Stomach smooth muscle (tissue), 2 donors: ENCODE measurements around the gene RPP25L.
A peak's percentile ranks its signal among the peaks of the same experiment; 100 is the strongest.

Experiments
- H3K27ac ChIP-seq: one replicate; pipeline ENCODE4 v1.7.0; 2013; ENCODE audit warnings: mild to moderate bottlenecking, low read length, inconsistent platforms
- H3K27me3 ChIP-seq, 2 donors: one replicate each; pipeline ENCODE4 v1.7.0; 2013; ENCODE audit warnings: low read length in 2 of 2; ENCODE audit not compliant: insufficient read depth in 2 of 2, control insufficient read depth in 1 of 2
- H3K36me3 ChIP-seq, 2 donors: one replicate each; pipeline ENCODE4 v1.7.0; 2013; ENCODE audit warnings: low read length in 2 of 2; ENCODE audit not compliant: control insufficient read depth in 2 of 2, insufficient read depth in 2 of 2
- H3K4me1 ChIP-seq: one replicate; pipeline ENCODE4 v1.7.0; 2013; ENCODE audit warnings: low read length; ENCODE audit not compliant: control insufficient read depth, insufficient read depth
- H3K4me3 ChIP-seq, 2 donors: one replicate each; pipeline ENCODE4 v1.7.0; 2013; ENCODE audit warnings: low read length in 2 of 2
- H3K9ac ChIP-seq, 2 donors: one replicate each; pipeline ENCODE4 v1.7.0; 2013; ENCODE audit warnings: low read length in 2 of 2, mild to moderate bottlenecking in 1 of 2
- H3K9me3 ChIP-seq, 2 donors: one replicate each; pipeline ENCODE4 v1.7.0; 2013; ENCODE audit warnings: low read length in 2 of 2; ENCODE audit not compliant: control insufficient read depth in 2 of 2
- donor health status: healthy.
- donor health status: Pancreatic carcinoma.

RPP25L gene

GRCh38 chr9:34574571-34574970 lies 37.3 kb downstream of the RPP25L start:
- Histone ChIP-seq H3K9ac (no peak overlapping the region), H3K4me3 (no peak overlapping the region), H3K4me1 (peaks cover 32% of the 10 kb centered on the region), H3K27me3 (peaks cover 24 to 31% of the 10 kb centered on the region in 2 donors), H3K36me3 (no peaks in the 10 kb centered on the region), H3K27ac (no peak overlapping the region), H3K9me3 (no peaks in the 10 kb centered on the region)

- Histone ChIP-seq H3K27me3 (peaks cover 18 to 23% of the 10 kb centered on the region in 2 donors), H3K9me3 (no peaks in the 10 kb centered on the region), H3K36me3 (no peaks in the 10 kb centered on the region), H3K4me3 (no peak overlapping the region), H3K9ac (no peak overlapping the region), H3K4me1 (peaks cover 26% of the 10 kb centered on the region), H3K27ac (no peak overlapping the region)
These were observed 38.1 kb downstream of the RPP25L start for GRCh38 chr9:34573599-34574325.

GRCh38 chr9:34572628-34573027 lies 39.3 kb downstream of the RPP25L start:
- Histone ChIP-seq H3K9me3 (no peaks in the 10 kb centered on the region), H3K36me3 (no peaks in the 10 kb centered on the region), H3K4me3 (no peak overlapping the region), H3K4me1 (peaks cover 20% of the 10 kb centered on the region), H3K27me3 (peaks cover 16 to 22% of the 10 kb centered on the region in 2 donors), H3K9ac (no peak overlapping the region), H3K27ac (no peak overlapping the region)

GRCh38 chr9:34572092-34572491 lies 39.8 kb downstream of the RPP25L start:
- no peaks in the 10 kb centered on the region for H3K9me3 ChIP-seq
- peaks cover 20% of the 10 kb centered on the region for H3K4me1 ChIP-seq
- H3K36me3 ChIP-seq, result no peaks in the 10 kb centered on the region
- H3K4me3 ChIP-seq, result no peak overlapping the region
- no peak overlapping the region for H3K27ac ChIP-seq
- peaks cover 14 to 21% of the 10 kb centered on the region in 2 donors for H3K27me3 ChIP-seq
- no peak overlapping the region for H3K9ac ChIP-seq

GRCh38 chr9:34571481-34571810 lies 40.5 kb downstream of the RPP25L start:
- H3K9ac ChIP-seq, result no peak overlapping the region
- no peaks in the 10 kb centered on the region for H3K9me3 ChIP-seq
- no peak overlapping the region for H3K4me3 ChIP-seq
- peaks cover 8 to 15% of the 10 kb centered on the region in 2 donors for H3K27me3 ChIP-seq
- no peak overlapping the region for H3K27ac ChIP-seq
- no peaks in the 10 kb centered on the region for H3K36me3 ChIP-seq
- peaks cover 20% of the 10 kb centered on the region for H3K4me1 ChIP-seq

- no peaks in the 10 kb centered on the region for H3K9me3 ChIP-seq
- H3K4me1 ChIP-seq, result peaks cover 20% of the 10 kb centered on the region
- no peak overlapping the region for H3K4me3 ChIP-seq
- H3K36me3 ChIP-seq, result no peaks in the 10 kb centered on the region
- no peak overlapping the region for H3K9ac ChIP-seq
- H3K27me3 ChIP-seq, result peaks cover 3 to 13% of the 10 kb centered on the region in 2 donors
- no peak overlapping the region for H3K27ac ChIP-seq
These were observed 41.0 kb downstream of the RPP25L start for GRCh38 chr9:34570809-34571480.

- Histone ChIP-seq H3K27ac (no peak overlapping the region), H3K9ac (peak overlapping the region in 1 of 2 donors; percentile 7), H3K36me3 (no peaks in the 10 kb centered on the region), H3K9me3 (no peaks in the 10 kb centered on the region), H3K4me3 (no peak overlapping the region), H3K27me3 (peaks cover 0 to 15% of the 10 kb centered on the region in 2 donors), H3K4me1 (peaks cover 20% of the 10 kb centered on the region)
These were observed 41.5 kb downstream of the RPP25L start for GRCh38 chr9:34570376-34570775.

GRCh38 chr9:34568774-34569173 lies 43.1 kb downstream of the RPP25L start:
- Histone ChIP-seq H3K36me3 (no peaks in the 10 kb centered on the region), H3K9ac (no peak overlapping the region), H3K4me1 (peaks cover 20% of the 10 kb centered on the region), H3K27me3 (peaks cover 0 to 17% of the 10 kb centered on the region in 2 donors), H3K9me3 (no peaks in the 10 kb centered on the region), H3K27ac (no peak overlapping the region), H3K4me3 (no peak overlapping the region)

- Histone ChIP-seq H3K27ac (no peak overlapping the region), H3K27me3 (peaks cover 0 to 15% of the 10 kb centered on the region in 2 donors), H3K9ac (no peak overlapping the region), H3K36me3 (no peaks in the 10 kb centered on the region), H3K4me3 (no peak overlapping the region), H3K4me1 (peaks cover 20% of the 10 kb centered on the region), H3K9me3 (no peaks in the 10 kb centered on the region)
These were observed 43.8 kb downstream of the RPP25L start for GRCh38 chr9:34568133-34568532.

GRCh38 chr9:34566972-34567371 lies 44.9 kb downstream of the RPP25L start:
- H3K9ac ChIP-seq, result no peak overlapping the region
- H3K27ac ChIP-seq, result no peak overlapping the region
- H3K27me3 ChIP-seq, result peaks cover 0 to 16% of the 10 kb centered on the region in 2 donors
- no peak overlapping the region for H3K4me3 ChIP-seq
- peaks cover 17% of the 10 kb centered on the region for H3K4me1 ChIP-seq
- no peaks in the 10 kb centered on the region for H3K36me3 ChIP-seq
- no peaks in the 10 kb centered on the region for H3K9me3 ChIP-seq

GRCh38 chr9:34566322-34566721 lies 45.6 kb downstream of the RPP25L start:
- H3K27ac ChIP-seq, result no peak overlapping the region
- no peaks in the 10 kb centered on the region for H3K36me3 ChIP-seq
- peaks cover 14% of the 10 kb centered on the region for H3K4me1 ChIP-seq
- peaks cover 0 to 17% of the 10 kb centered on the region in 2 donors for H3K27me3 ChIP-seq
- no peak overlapping the region for H3K9ac ChIP-seq
- no peaks in the 10 kb centered on the region for H3K9me3 ChIP-seq
- H3K4me3 ChIP-seq, result no peak overlapping the region
